Duodenal mucosa (tissue), 2 donors: ENCODE data around the gene ZIC4.

Experiments
- H3K27ac ChIP-seq: one replicate; pipeline ENCODE4 v1.7.0; 2013; ENCODE audit warnings: low read depth, low read length
- H3K27me3 ChIP-seq, 2 donors: one replicate each; pipeline ENCODE4 v1.7.0; 2013; ENCODE audit warnings: low read length in 2 of 2, control low read depth in 1 of 2; ENCODE audit not compliant: insufficient read depth in 2 of 2, control insufficient read depth in 1 of 2
- H3K36me3 ChIP-seq, 2 donors: one replicate each; pipeline ENCODE4 v1.7.0; 2013; ENCODE audit warnings: low read length in 2 of 2, control low read depth in 1 of 2; ENCODE audit not compliant: insufficient read depth in 2 of 2, control insufficient read depth in 1 of 2
- H3K4me1 ChIP-seq, 2 donors: one replicate each; pipeline ENCODE4 v1.7.0; 2013; ENCODE audit warnings: low read length in 2 of 2, control low read depth in 1 of 2; ENCODE audit not compliant: insufficient read depth in 2 of 2, control insufficient read depth in 1 of 2
- H3K4me3 ChIP-seq, 2 donors: one replicate each; pipeline ENCODE4 v1.7.0; 2013; ENCODE audit warnings: low read length in 2 of 2, low read depth in 1 of 2
- H3K9ac ChIP-seq, 2 donors: one replicate each; pipeline ENCODE4 v1.7.0; 2013; ENCODE audit warnings: low read length in 2 of 2, low read depth in 1 of 2
- H3K9me3 ChIP-seq, 2 donors: one replicate each; pipeline ENCODE4 v1.7.0; 2013; ENCODE audit warnings: low read length in 2 of 2, control low read depth in 1 of 2; ENCODE audit not compliant: control insufficient read depth in 1 of 2

Gene ZIC4

DNA sequence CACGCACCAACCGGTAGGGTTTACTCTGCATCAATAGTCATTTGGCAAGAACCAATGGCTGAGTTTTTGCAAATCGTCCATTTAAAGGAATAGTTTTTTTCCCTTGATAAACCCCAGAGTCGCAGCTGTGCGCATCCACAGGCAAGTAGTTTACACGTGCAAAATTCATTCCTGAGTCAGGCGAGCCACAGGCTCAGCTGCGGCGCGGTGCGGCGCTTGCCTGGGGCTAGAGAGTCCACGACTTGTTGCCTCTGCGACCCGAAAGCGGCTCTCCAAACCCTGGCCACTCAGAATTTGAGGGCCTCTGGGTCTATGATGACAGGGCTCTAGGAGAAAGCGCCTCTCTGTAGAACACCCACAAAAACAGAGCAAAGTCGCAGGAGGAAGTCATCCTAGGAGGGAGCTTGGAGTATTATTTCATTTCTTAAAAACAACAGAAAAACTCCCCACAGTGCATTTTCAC is 36.7 kb downstream of the ZIC4 start:
- H3K9ac ChIP-seq: no peak overlapping the region
- H3K27me3 ChIP-seq: peaks cover 69 to 73% of the 10 kb centered on the region in 2 donors
- no peak overlapping the region for H3K4me3 ChIP-seq
- no peaks in the 10 kb centered on the region for H3K4me1 ChIP-seq
- no peaks in the 10 kb centered on the region for H3K9me3 ChIP-seq
- H3K36me3 ChIP-seq: no peaks in the 10 kb centered on the region
- H3K27ac ChIP-seq: no peak overlapping the region

DNA sequence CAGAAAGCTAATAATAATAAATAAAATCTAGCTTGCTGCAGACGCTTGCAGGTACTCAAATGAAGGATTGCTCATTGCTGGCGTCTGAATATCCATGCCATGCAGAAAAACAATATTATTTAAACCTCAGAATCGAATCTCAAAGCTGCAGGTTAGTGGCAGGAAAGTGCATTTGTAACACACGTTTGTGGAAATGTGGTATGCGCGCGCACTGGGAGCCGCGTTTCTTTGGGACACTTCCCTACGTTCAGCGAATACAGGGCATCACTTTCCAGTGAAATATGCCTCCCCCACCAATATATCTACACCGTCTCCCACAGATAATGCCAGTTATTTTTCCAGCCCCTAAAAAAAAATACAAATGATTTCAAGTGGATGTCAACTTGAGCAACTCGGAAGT is 37.1 kb downstream of the ZIC4 start:
- peaks cover 71 to 72% of the 10 kb centered on the region in 2 donors for H3K27me3 ChIP-seq
- no peak overlapping the region for H3K4me3 ChIP-seq
- no peaks in the 10 kb centered on the region for H3K4me1 ChIP-seq
- no peaks in the 10 kb centered on the region for H3K36me3 ChIP-seq
- no peak overlapping the region for H3K27ac ChIP-seq
- no peaks in the 10 kb centered on the region for H3K9me3 ChIP-seq
- H3K9ac ChIP-seq: no peak overlapping the region

DNA sequence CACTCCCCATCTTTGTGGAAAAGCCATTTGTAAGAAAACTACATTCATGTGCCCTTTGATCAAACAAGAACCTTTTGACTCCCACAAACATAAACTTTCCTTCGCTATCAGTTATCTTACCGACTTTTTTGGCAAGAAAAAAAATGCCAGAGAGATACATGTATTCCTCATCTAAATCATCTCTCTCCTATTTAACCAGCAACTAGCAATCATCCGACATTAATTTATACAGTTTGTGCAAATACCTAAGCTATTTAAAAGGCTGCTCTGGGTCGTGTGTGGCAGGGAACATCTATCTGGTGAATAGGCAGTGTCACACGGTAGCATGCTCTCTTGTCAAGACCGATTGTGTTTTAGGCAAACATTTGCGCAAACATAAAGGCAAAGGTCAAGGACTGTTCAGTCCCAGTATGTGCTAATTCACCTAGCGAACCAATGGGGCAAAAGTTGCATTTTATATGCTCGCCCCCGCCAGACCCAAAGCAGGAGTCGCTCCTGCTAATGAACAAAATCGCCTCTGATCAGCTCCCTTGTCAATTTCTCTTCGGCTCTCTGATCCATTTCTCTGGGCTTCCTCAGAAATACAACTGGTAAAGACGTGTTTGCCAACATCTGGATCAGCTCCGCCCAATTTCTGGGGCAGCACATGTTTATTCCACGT is 37.7 kb downstream of the ZIC4 start:
- no peak overlapping the region for H3K4me3 ChIP-seq
- H3K27me3 ChIP-seq: peaks cover 67% of the 10 kb centered on the region in 2 donors

DNA sequence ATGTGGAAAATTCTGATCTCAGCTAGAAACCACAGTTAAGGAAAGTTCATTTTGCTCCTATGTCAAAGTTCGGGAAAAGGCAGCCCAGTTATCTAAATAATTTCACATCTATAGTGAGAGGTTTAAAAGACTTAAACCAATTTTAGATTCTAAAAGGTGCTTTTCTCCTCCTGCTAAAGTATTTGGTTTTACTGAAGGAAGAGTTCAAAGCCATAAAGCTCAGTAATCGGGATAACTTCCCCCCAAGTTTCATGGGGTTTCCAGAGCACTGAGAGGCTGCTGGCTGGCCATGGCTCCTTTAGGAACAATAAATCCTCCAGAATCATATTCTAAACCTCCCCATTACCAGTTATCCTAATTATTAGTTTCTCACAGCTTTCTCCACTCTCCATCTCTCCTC is 38.2 kb downstream of the ZIC4 start:
- Histone ChIP-seq H3K27ac (no peak overlapping the region), H3K9ac (no peak overlapping the region), H3K36me3 (no peaks in the 10 kb centered on the region), H3K4me1 (no peaks in the 10 kb centered on the region), H3K27me3 (peaks cover 62 to 66% of the 10 kb centered on the region in 2 donors), H3K9me3 (no peaks in the 10 kb centered on the region), H3K4me3 (no peak overlapping the region)

More for the DNA sequence above, 37.7 kb downstream of the ZIC4 start:
- Histone ChIP-seq H3K9ac (no peak overlapping the region), H3K9me3 (no peaks in the 10 kb centered on the region), H3K27ac (no peak overlapping the region), H3K36me3 (no peaks in the 10 kb centered on the region), H3K4me1 (no peaks in the 10 kb centered on the region)

DNA sequence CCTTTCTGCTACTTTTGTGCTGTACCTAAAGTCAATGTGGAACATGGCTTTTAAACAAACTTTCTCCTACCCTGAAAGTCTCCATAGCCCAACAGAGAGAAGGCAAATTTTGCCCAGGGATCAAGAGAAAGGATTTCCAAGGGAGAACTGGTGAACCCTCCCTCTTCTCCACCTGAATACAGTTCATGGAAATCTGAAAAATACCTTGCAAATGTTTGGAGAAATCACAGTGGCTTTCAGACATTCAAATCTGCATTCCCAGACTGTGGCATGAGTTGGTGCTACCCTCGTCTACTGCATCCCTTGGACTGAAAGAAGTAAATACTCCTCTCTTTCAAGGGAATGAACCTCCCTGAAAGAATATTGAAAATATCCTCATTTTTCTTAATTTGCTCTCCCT is 38.7 kb downstream of the ZIC4 start:
- H3K36me3 ChIP-seq: no peaks in the 10 kb centered on the region
- H3K27ac ChIP-seq: no peak overlapping the region
- peaks cover 57 to 62% of the 10 kb centered on the region in 2 donors for H3K27me3 ChIP-seq
- H3K9ac ChIP-seq: no peak overlapping the region
- no peaks in the 10 kb centered on the region for H3K4me1 ChIP-seq
- no peak overlapping the region for H3K4me3 ChIP-seq
- H3K9me3 ChIP-seq: no peaks in the 10 kb centered on the region

DNA sequence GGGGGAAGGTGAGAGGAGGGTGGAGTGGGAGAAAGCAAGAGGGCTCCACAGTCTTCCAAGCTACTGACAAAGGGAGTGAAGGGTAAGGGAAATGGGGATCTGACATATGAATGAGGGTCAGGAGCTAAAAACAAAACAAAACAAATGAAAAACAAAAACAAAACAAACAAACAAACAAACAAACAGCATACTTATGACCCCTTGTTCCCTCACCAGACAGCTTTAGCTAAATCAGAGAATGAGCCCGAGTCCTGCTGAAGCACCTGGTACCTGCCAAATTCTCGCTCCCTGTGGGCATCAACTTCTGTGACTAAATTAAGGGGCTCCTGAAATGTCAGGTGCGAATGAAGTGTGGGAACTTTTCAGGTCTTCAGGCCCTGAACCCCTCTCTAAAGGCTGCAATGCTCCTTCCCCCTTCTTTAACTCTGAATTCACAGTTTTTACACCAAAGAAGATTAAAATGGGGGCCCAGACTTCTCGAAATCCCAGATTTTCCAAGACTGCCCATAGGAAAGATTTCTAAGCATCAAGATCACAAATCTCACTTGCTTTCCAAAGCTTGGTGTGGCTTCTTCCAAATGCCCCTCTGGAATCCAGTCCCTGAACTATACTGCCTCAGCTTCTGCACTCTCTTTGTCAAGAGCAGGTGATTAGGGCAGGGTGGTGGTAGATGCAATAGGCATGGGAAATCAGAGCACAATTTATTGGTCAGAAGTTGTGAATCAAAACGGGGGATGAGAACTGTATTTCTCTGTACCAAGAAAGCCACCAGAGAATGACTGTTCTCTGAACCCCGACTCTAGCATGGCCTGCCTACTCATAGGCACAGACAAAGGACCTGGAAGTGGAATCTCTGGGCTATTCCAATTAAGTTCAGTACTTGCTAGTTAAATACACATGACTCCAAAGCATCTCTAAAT is 40.9 kb downstream of the ZIC4 start:
- H3K9ac ChIP-seq: no peak overlapping the region
- no peak overlapping the region for H3K27ac ChIP-seq
- H3K4me1 ChIP-seq: no peaks in the 10 kb centered on the region
- H3K4me3 ChIP-seq: no peak overlapping the region
- H3K27me3 ChIP-seq: peaks cover 48 to 52% of the 10 kb centered on the region in 2 donors
- H3K9me3 ChIP-seq: no peaks in the 10 kb centered on the region
- no peaks in the 10 kb centered on the region for H3K36me3 ChIP-seq

DNA sequence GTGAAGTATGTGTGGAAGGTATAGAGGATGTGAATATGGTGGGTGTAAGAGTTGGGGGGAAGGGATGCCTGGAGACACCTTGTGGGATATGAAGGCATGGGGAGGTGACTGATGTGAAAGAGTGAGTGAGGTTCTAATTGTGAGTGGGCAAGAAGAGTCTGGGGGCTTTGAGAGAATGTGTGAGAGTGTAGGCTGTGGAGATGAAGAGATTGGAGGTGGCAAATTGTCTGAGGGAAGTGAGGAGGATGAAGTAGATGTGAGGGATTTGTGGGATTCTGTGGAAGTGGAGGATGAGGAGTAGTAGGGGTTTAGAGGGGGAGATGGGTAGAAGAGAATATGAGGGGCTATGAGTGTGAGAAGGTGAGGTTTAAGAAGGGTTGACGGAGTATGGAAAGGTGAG is 41.6 kb downstream of the ZIC4 start:
- Histone ChIP-seq H3K27me3 (peaks cover 48 to 53% of the 10 kb centered on the region in 2 donors), H3K36me3 (no peaks in the 10 kb centered on the region), H3K4me3 (no peak overlapping the region), H3K9me3 (no peaks in the 10 kb centered on the region), H3K4me1 (no peaks in the 10 kb centered on the region), H3K27ac (no peak overlapping the region), H3K9ac (no peak overlapping the region)

DNA sequence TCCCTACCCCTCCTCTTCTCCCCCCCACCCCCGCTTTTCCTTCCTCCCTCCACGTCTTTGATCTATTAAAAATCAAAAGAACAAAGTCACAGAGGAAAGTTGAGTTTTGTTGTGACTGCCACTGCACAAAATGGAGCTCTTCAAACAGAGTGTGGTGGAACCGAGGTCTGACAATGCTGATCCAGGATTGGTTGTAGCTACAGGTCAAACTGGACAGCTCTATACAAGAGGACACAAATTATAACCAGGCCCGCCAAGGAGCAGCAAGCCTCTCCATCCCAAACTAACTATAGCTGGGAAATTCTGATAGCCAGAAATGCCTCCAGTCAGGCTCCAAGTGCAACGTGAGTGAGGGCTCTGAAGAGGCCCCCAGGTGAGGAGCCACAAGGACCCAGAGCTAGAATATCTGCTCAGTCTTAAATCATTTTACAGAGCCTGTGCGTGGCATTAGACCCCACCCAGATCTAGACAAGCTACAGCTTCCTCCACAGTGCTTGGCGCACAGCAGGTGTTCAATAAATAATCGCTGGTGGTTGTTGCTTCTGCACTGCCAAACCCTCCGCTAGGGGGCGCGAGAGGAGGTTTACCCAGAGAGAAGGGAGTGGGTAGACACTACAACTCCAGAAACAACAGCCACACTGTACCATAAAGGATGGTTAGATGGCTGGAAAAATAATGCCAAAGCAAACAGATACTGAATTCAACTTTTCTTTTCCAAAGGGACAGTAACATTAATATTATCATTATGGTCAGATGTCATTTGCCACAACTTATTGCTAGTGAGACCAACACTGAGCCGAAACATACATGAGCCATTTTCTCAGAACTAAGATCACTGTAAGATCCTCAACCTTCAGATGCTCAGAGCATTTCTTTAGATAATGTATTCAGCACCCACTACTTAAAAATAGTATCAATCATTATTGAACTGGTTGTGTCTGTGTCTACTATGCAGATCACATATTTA is 44.6 kb downstream of the ZIC4 start:
- H3K36me3 ChIP-seq: no peaks in the 10 kb centered on the region
- H3K27me3 ChIP-seq: peaks cover 48 to 52% of the 10 kb centered on the region in 2 donors
- H3K9me3 ChIP-seq: no peaks in the 10 kb centered on the region
- H3K4me1 ChIP-seq: no peaks in the 10 kb centered on the region
- H3K27ac ChIP-seq: no peak overlapping the region
- no peak overlapping the region for H3K9ac ChIP-seq
- no peak overlapping the region for H3K4me3 ChIP-seq

DNA sequence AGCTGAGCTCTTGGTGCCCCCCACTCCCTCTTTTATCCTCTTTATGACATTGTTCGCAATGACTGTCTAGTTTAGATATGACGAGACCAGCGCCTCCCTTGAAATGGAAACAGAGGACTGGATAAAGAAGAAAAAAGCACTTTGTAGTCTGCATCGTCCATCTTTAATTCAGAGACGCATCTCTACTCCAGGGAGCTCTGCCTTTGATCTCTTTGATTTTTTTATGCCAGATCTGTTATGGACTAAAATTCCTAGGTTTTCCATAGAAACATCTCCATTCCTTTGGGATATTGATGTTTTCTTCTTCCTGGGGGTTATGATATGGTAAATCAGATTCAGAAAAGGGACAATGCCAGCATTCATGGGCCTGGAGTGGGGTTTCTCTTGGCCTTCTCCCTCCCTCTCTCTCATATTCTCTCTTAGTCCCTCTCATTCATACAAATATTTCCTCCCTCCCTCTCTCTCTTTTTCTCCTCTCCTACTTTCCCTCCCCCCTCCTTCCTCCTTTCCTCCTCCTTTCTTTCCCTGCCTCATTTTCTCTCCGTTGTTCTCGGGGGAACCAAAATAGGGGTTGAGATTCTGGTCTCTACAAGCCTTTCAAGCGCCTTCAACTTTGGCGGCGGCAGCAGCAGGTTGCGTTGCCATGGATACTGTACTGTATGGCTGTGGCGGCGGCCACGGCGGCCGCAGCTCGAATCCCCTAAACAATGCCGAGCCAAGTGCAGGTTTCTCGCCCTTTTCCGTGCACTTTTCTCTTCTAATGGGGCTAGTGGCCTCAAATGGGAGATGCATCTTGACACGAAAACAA is 45.5 kb downstream of the ZIC4 start:
- Histone ChIP-seq H3K36me3 (no peaks in the 10 kb centered on the region), H3K9me3 (no peaks in the 10 kb centered on the region), H3K4me1 (no peaks in the 10 kb centered on the region), H3K27ac (no peak overlapping the region), H3K9ac (no peak overlapping the region), H3K4me3 (no peak overlapping the region), H3K27me3 (peaks cover 52 to 61% of the 10 kb centered on the region in 2 donors)
